Medulla oblongata (tissue), 1 donor: ENCODE results near the gene WHRN.

Source experiments
- DNase-seq: peaks from one replicate; pipeline ENCODE4 v3.0.0-alpha.2; 2015; ENCODE audit errors: extremely low spot score

WHRN gene

GRCh38 chr9:114492991-114493390 lies 12.3 kb downstream of the WHRN start:
- no peak for DNase-seq

GRCh38 chr9:114491430-114492003 lies 13.8 kb downstream of the WHRN start:
- no peak for DNase-seq

- no peak for DNase-seq
These were observed 15.3 kb downstream of the WHRN start for GRCh38 chr9:114489928-114490327.

- no peak for DNase-seq
These were observed 16.7 kb downstream of the WHRN start for GRCh38 chr9:114488398-114489129.

GRCh38 chr9:114487607-114488300 lies 17.5 kb downstream of the WHRN start:
- peak; percentile 93 for DNase-seq

- DNase-seq = no peak
These were observed 18.9 kb downstream of the WHRN start for GRCh38 chr9:114486205-114486963.

- no peak for DNase-seq
These were observed 20.3 kb downstream of the WHRN start for GRCh38 chr9:114484854-114485443.

GRCh38 chr9:114484215-114484853 lies 20.9 kb downstream of the WHRN start:
- no peak for DNase-seq

GRCh38 chr9:114483499-114483898 lies 21.8 kb downstream of the WHRN start:
- DNase-seq = no peak

- no peak for DNase-seq
These were observed 22.7 kb downstream of the WHRN start for GRCh38 chr9:114482593-114482992.

GRCh38 chr9:114481789-114482188 lies 23.5 kb downstream of the WHRN start:
- no peak for DNase-seq

- DNase-seq = no peak
These were observed 24.4 kb downstream of the WHRN start for GRCh38 chr9:114480746-114481435.

GRCh38 chr9:114478871-114479270 lies 26.4 kb downstream of the WHRN start:
- DNase-seq = no peak

- no peak for DNase-seq
These were observed 26.8 kb downstream of the WHRN start for GRCh38 chr9:114478459-114478858.

GRCh38 chr9:114477642-114478041 lies 27.6 kb downstream of the WHRN start:
- no peak for DNase-seq

GRCh38 chr9:114476891-114477469 lies 28.3 kb downstream of the WHRN start:
- no peak for DNase-seq

GRCh38 chr9:114475412-114476135 lies 29.7 kb downstream of the WHRN start:
- no peak for DNase-seq

GRCh38 chr9:114474425-114474824 lies 30.8 kb downstream of the WHRN start:
- DNase-seq = no peak

- no peak for DNase-seq
These were observed 31.8 kb downstream of the WHRN start for GRCh38 chr9:114473447-114473801.
